ENCODE results near the gene HMGCLL1.

- no peak for TF ChIP-seq CTCF (IDR thresholded peaks at IDR 0.05)
- no peak for TF ChIP-seq JUN (CRISPR knock-in tag; IDR thresholded peaks at IDR 0.05)
- TF ChIP-seq MAX (CRISPR knock-in tag; IDR thresholded peaks at IDR 0.05), result no peak
- no peak for TF ChIP-seq IRF2 (CRISPR knock-in tag; IDR thresholded peaks at IDR 0.05; ENCODE audit: borderline replicate concordance, low read depth)
- no peak for TF ChIP-seq SP1 (CRISPR knock-in tag; conservative IDR thresholded peaks at IDR 0.05)
- no peak for TF ChIP-seq PREB (CRISPR knock-in tag; IDR thresholded peaks at IDR 0.05; ENCODE audit: borderline replicate concordance)
- no peak for TF ChIP-seq KAT7 (CRISPR knock-in tag; IDR thresholded peaks at IDR 0.05; ENCODE audit: borderline replicate concordance)
Observed at GRCh38 chr6:55557146-55557545, 21.8 kb downstream of the HMGCLL1 start.

Data from WTC11 (cell line).